ENCODE results near the gene FNIP2. TPM values are rescaled to one million over a fixed set of nuclear protein-coding genes. Genes with fewer than 3 reads are reported as not detected.

Gene FNIP2
- total RNA-seq = 25.3 TPM

DNA sequence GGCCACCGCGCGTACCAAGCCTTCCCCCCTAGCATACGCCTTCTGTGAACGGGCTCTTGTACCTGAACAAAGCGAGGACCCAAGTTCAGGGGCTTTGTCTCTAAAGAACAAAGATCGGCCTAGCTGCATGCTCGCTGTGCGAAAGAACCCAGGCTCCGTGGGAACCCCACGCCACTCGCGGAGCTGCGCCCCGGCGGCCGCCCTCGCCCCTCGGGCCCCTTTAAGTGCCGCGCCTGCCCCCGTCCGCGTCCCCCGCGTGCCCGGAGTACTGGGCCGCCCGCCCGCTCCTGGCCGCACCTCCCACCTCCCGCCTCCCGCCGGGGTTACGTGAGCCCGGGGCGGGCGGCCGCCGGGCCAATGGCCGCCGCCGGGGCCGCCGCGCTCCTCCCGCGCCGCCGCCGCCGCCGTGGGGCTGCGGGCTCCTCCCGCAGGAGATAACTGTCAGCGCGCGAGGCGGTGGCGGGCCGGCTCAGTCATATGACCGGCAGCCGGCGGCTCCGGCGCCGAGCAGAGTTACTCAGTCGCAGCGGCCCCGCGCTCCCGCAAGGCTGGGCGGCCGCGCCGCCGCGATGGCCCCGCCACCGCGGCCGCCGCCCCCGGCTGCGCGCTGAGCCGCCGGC lies at the start of gene FNIP2:
FNIP2 (plus strand) TSS at position 472 of the 620 bp plus-strand sequence. CDS start 187 bp downstream, outside the sequence.
- intact Hi-C loops (cut with DNase I) = no loop called here

DNA sequence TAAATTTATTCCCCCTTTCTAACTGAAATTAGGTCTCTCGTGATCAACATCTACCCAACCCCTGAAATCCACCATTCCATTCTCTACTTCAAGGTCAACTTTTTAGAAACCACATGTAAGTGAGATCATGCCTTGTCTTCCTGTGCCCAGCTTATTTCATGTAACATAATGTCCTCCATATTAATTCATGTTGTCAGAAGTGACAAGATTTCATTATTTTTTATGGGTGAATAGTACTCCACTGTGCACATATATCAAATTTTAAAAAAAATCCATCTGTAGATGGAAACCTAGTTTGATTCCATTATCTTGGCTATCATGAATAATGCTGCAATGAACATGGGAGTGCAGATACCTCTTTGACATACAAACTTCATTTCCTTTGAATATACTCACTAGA lies 47.1 kb upstream of the FNIP2 start:
- Histone ChIP-seq H3K27ac (no peak overlapping the region), H3K27me3 (no peaks in the 10 kb centered on the region), H3K4me3 (no peak overlapping the region), H3K9me3 (no peaks in the 10 kb centered on the region), H3K4me1 (peaks cover 12% of the 10 kb centered on the region), H3K36me3 (peaks cover 0 to 38% of the 10 kb centered on the region in 2 donors)
- intact Hi-C loops (cut with DNase I) = loop anchor here (10.0 kb wide), 1 partner anchor 453 kb away; no protein-coding TSS in a partner anchor
- TF ChIP-seq POLR2AphosphoS5 (IDR thresholded peaks at IDR 0.05; ENCODE audit: insufficient read depth in 1 of 2, low read depth in 1 of 2) (no peak), POLR2A (IDR thresholded peaks at IDR 0.05) (no peak)
- TF ChIP-seq, protein P1, sequence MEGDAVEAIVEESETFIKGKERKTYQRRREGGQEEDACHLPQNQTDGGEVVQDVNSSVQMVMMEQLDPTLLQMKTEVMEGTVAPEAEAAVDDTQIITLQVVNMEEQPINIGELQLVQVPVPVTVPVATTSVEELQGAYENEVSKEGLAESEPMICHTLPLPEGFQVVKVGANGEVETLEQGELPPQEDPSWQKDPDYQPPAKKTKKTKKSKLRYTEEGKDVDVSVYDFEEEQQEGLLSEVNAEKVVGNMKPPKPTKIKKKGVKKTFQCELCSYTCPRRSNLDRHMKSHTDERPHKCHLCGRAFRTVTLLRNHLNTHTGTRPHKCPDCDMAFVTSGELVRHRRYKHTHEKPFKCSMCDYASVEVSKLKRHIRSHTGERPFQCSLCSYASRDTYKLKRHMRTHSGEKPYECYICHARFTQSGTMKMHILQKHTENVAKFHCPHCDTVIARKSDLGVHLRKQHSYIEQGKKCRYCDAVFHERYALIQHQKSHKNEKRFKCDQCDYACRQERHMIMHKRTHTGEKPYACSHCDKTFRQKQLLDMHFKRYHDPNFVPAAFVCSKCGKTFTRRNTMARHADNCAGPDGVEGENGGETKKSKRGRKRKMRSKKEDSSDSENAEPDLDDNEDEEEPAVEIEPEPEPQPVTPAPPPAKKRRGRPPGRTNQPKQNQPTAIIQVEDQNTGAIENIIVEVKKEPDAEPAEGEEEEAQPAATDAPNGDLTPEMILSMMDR (IDR thresholded peaks at IDR 0.05) = no peak
- DNase-seq (ENCODE audit: extremely low spot score in 2 of 2) = no peak

More for the DNA sequence above, at the start of gene FNIP2:
- H3K4me1 ChIP-seq = peaks cover 48% of the 10 kb centered on the region
- TF ChIP-seq, protein P1 (IDR thresholded peaks at IDR 0.05) = no peak
- TF ChIP-seq POLR2A (IDR thresholded peaks at IDR 0.05) (peak in 1 of 2 donors; percentile 37), POLR2AphosphoS5 (IDR thresholded peaks at IDR 0.05; ENCODE audit: insufficient read depth in 1 of 2, low read depth in 1 of 2) (peak in 1 of 2 donors; percentile 28)
- H3K36me3 ChIP-seq = no peaks in the 10 kb centered on the region
- DNase-seq (ENCODE audit: extremely low spot score in 2 of 2) = no peak
- no peaks in the 10 kb centered on the region for H3K27me3 ChIP-seq
- H3K4me3 ChIP-seq = peak within 1 kb of the TSS; percentile 93 to 94
- no peaks in the 10 kb centered on the region for H3K9me3 ChIP-seq
- peak within 1 kb of the TSS; percentile 92 for H3K27ac ChIP-seq

GRCh38 chr4:158722291-158722916 lies 46.4 kb upstream of the FNIP2 start:
- H3K27me3 ChIP-seq = no peaks in the 10 kb centered on the region
- no peaks in the 10 kb centered on the region for H3K9me3 ChIP-seq
- H3K27ac ChIP-seq = peak overlapping the region; percentile 96
- H3K4me3 ChIP-seq = peak overlapping the region; percentile 77 to 92
- peaks cover 0 to 31% of the 10 kb centered on the region in 2 donors for H3K36me3 ChIP-seq
- no peak for TF ChIP-seq POLR2A (IDR thresholded peaks at IDR 0.05)
- intact Hi-C loops (cut with DNase I) = loop anchor here (10.0 kb wide), 1 partner anchor 452 kb away; no protein-coding TSS in a partner anchor
- no peak for DNase-seq (ENCODE audit: extremely low spot score in 2 of 2)
- H3K4me1 ChIP-seq = peaks cover 12% of the 10 kb centered on the region

DNA sequence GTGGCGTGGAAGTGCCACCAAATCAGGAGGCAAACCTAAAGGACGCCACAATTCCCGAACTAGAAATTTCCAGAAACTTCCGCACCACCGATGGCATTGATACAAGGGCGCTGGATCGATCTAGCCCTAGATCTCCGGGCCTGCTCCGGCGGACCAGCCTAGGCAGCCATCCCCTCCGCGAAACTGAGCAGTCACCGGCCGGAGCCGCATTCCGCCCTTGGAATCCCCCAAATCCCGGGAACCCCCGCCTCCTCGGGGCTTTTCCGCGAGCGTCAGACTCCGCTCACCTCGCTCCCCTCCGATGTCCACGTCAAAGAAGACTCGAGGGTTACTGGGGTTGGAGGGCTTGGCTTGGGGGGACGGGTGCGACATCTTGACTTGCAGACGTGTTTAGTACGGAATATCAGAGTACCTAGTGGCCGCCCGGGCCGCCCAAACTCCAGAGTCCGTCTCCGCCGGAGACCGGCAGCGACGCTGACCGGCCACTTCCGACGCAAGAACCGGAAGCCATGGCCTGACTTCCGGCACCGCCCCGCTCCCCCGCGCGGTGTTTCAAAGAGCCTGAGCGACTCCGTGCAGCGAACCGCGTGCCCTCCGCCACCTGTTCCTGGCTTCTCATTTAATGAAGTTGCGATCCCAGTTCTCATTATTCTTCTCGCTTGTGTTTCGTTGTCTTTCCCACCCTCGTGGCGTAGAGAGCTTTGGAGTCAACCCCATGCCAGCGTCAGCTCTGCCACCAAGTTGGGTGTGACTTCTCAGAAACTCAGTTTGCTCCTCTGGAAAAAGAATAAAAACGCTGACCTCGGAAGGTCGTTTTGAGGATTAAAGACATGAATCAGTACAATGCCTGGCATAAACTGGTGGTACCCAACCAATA lies 45.7 kb upstream of the FNIP2 start, which contains the start of gene PPID:
PPID (minus strand) TSS at position 480 of the 877 bp plus-strand sequence; CDS start at position 372, 108 bp downstream.
- peak; percentile 86 to 93 for TF ChIP-seq POLR2AphosphoS5 (IDR thresholded peaks at IDR 0.05; ENCODE audit: insufficient read depth in 1 of 2, low read depth in 1 of 2)
- peak in 1 of 2 donors; percentile 68 for TF ChIP-seq POLR2A (IDR thresholded peaks at IDR 0.05)
- TF ChIP-seq, protein P1 (IDR thresholded peaks at IDR 0.05) = no peak
- intact Hi-C loops (cut with DNase I) = loop anchor here (10.0 kb wide), 1 partner anchor 452 kb away; no protein-coding TSS in a partner anchor
- Histone ChIP-seq H3K27ac (peak within 1 kb of the TSS; percentile 96), H3K9me3 (no peaks in the 10 kb centered on the region), H3K4me3 (peak within 1 kb of the TSS; percentile 77 to 92), H3K27me3 (no peaks in the 10 kb centered on the region), H3K36me3 (peaks cover 0 to 23% of the 10 kb centered on the region in 2 donors), H3K4me1 (peaks cover 12% of the 10 kb centered on the region)
- no peak for DNase-seq (ENCODE audit: extremely low spot score in 2 of 2)

DNA sequence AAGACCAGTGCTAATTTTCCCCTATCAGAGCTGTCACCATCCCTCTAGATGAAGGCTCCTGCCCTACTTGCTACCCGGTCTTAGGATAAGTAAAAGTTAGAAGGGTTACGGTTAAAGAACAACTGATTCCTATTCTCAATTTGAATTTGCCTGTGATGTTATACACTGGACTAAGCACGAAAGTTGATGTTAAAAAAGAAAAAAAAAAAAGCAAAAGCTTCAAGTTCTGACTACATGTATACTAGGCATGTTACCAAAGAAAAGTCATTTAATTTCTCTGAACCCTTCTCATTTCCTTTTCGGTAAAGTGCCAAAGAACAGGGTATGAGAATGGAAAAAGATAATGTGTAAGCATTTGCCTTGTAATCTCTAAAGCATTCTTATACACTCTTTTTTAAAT lies 44.2 kb upstream of the FNIP2 start:
- intact Hi-C loops (cut with DNase I) = loop anchor here (10.0 kb wide), 1 partner anchor 450 kb away; no protein-coding TSS in a partner anchor
- peaks cover 12% of the 10 kb centered on the region for H3K4me1 ChIP-seq
- no peak overlapping the region for H3K4me3 ChIP-seq
- DNase-seq (ENCODE audit: extremely low spot score in 2 of 2) = no peak
- no peak overlapping the region for H3K27ac ChIP-seq
- no peaks in the 10 kb centered on the region for H3K9me3 ChIP-seq
- TF ChIP-seq, protein P1 (IDR thresholded peaks at IDR 0.05) = no peak
- TF ChIP-seq POLR2AphosphoS5 (IDR thresholded peaks at IDR 0.05; ENCODE audit: insufficient read depth in 1 of 2, low read depth in 1 of 2) (no peak), POLR2A (IDR thresholded peaks at IDR 0.05) (no peak)
- H3K27me3 ChIP-seq = no peaks in the 10 kb centered on the region
- H3K36me3 ChIP-seq = peaks cover 0 to 13% of the 10 kb centered on the region in 2 donors

Measured in vagina (tissue), 2 donors.